Suppressor macrophage (primary cell): ENCODE measurements around the gene RRAS.
"Not testable (repeated sequence)": the region's sequence is repeated elsewhere in the genome, so short reads cannot be mapped to it uniquely, and the experiment has no call there.

Experiments used
- DNase-seq, 4 experiments: peaks; one replicate each; pipeline ENCODE4 v3.0.0-alpha.2; 2020 to 2022

Gene RRAS

DNA sequence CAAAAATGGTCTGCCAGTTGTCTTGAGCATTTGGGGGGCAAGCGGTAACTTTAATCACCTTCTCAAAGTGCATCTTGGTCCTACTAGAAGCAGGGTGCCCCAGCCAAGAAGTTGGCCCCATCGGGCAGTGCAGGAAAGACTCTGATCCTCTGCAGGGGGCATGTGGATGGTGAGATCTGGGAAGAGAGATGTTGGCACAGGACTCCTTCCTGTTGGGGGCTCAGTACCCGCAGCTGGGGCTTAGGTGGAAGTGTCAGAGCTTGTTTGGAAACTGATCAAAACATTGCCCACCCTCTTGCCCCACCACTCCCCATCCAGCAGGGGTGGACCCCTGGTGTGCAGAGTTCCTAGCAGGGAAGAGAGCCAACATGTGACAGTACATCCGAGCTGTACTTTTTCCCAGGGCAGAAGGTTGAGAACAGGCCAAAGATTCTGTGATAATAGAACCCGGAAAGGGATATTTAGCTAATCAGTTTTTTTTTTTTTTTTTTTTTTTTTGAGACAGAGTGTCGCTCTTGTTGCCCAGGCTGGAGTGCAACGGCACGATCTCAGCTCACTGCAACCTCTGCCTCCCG is 8.8 kb downstream of the RRAS start:
- no peak for DNase-seq

DNA sequence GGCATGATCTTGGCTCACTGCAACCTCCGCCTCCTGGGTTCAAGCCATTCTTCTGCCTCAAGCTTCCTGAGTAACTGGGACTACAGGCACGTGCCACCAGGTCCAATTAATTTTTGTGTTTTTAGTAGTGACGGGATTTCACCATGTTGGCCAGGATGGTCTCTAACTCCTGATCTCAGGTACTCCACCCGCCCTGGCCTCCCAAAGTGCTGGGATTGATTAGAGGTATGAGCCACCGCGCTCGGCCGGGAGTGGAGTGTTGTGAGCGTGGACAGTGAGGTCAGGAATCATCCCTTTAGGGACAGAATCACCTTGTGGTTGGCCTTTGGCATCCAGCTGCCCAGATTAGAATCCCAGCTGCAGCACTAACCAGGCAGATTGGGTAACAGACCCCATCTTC is 10.3 kb downstream of the RRAS start:
- no peak for DNase-seq

DNA sequence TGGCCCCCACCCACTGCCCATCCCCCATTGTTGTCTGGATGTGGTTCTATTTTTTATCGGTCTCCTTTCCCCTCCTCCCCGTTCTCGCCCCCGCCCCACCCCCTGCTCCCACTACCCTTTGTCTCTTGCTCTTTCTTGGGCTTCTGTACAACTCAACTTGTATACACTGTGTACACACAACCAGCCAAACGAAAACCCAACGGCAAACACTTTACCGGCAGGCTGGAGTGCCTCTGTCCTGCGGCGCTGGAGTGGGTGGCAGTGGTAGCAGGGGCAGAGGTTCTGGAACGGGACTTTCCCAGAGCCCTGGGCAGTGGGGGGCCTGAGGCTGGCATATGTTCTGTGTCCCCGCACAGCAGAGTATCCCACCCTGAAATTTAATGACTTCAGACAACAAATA is 13.7 kb downstream of the RRAS start:
- DNase-seq: no peak

DNA sequence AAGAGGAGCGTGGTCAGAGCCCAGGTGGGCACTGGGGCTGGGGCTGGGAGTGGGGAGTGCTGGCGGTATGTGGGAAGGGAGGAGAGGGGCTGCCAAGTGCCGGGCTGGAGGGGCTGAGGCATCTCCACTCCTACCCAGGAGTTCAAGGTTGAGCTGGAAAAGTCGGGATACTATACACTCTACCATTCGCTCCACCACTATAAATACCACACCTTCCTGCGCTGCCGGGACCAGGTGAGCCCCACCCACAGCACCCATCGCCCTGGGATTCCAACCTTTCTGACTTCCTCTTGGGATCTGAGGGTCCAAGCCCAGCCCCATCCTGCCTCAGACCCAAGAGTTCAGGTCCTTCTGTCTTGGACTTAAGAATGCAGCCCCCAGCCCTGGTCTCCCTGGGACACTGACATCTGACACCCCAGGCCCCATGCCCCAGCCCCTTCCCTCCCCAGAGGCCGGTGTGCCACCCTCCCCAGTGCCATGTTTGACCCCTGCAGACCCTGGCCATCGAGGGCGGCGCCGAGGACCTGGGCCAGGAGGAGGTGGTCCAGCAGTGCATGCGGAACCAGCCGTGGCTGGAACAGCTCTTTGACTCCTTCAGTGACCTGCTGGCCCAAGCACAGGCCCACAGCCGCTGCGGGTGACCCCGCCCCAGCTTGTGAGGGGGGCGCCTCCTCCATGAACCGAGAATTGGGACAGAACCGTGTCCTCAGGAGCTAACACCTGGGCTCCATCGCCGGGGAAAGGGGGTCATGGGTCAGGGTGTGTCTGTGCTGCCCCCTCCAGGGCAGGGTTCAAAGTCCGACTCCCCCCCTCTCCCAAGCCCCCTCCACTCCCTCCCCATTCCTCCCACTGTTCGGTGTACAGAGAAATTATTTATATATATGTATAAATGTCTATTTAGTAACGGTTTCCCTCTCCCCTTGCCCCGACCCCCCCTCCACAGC is 14.7 kb downstream of the RRAS start:
- no peak for DNase-seq

DNA sequence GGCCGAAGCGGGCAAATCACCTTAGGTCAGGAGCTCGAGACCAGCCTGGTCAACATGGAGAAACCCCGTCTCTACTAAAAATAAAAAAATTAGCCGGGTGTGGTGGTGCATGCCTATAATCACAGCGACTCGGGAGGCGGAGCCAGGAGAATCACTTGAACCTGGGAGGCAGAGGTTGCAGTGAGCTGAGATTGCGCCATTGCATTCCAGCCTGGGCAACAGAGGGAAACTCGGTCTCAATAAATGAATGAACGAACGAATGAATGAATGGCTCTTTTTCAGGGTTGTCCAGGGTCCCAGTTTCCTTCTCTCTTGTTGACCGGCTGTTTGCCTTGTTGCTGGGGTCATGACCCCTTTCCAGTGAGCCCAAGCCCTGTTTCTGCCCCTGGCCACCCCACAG is 22.1 kb downstream of the RRAS start:
- not testable (repeated sequence) for DNase-seq

DNA sequence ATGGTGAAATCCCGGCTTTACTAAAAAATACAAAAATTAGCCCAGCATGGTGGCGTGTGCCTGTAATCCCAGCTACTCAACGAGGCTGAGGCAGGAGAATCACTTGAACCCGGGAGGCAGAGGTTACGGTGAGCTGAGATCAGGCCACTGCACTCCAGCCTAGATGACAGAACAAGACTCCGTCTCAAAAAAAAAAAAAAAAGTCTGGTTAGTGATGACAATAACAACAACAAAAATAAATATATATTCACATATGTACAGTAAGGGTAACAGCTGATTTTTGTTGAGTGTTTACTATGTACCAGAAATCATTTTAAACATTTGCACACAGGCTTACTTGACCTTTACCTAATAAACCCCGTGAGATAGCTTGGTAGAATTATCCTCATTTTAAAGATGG is 23.0 kb downstream of the RRAS start:
- DNase-seq: no peak

DNA sequence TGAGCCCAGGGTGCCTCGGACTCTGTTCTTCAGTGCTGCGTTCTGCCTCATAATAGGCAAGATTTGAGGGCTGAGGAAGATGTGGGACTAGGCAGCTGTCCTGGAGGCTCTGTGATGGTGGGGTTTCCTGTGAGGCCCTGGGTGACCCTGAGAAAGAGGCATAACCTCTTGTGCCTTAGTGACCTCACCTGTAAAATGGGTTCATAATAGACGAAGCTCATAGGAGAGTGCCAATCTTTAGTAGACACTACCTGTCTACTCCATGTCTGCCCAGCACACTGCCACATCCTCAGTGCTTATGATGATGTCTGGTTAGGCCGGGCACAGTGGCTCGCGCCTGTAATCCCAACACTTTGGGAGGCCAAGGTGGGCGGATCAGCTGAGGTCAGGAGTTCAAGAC is 23.4 kb downstream of the RRAS start:
- no peak for DNase-seq

DNA sequence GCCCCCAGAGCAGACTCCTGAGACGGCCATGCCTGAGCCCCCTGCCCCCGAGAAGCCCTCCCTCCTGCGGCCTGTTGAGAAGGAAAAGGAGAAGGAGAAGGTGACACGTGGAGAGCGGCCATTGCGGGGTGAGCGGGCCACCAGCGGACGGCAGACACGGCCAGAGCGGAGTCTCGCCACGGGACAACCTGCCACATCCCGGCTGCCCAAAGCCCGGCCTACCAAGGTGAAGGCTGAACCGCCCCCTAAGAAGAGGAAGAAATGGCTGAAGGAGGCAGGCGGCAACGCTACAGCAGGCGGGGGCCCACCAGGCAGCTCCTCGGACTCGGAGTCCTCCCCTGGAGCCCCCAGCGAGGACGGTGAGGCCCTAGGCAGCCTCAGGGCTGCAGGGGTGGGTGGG is 24.1 kb downstream of the RRAS start:
- no peak for DNase-seq

DNA sequence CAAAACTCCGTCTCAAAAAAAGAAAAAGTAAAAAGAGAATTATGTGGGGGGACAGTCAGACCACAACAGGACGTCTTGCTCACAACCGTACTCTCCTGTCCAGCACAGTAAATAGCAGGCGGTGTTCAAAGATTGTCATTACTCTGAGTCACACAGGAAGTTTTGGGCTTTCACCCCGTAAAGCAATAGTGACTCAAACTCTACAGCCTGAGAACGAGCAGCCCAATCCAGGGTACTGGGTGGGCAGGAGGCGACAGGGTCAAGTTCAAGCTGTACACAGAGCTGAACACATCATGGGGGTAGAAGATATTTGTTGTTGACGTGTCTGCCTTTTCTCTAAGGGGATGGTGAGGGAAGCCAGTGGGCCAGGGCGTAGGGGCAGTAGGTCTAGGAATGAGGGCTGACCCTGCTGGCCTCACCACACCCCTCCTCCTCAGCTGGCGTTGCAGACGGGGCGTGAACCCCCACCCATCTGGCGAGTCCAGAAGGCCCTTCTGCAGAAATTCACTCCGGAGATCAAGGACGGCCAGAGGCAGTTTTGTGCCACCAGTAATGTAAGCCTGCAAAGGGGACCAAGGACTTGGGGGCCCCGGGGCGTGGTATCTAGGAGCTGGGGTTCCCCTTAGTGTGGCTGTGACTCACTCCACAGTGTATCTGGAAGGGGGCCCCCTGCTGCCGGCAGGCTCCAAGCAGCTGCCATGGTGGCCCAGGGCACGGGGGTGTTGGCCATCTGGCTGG is 25.7 kb downstream of the RRAS start:
- DNase-seq: peak; percentile 55 to 81 (median 70)

DNA sequence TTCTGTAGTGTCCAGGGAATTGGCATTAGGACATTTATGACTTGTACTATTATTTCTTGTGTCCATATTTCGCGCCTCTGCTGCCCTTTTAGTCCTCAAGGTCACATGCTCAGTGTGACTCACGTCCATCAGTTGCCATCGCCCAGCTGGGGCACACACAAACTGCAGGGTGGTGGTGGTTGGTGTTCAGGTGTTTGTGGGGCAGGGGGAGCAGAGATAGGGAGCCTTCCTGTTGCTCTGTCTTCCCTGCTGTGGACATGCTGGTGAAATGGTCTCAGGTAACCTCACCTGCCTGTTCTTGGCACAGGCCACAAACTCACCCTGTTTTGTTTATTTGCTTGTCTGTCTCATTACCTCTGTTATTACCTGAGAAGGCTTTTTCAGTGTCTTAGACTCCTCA is 26.6 kb downstream of the RRAS start:
- peak; percentile 44 to 70 (median 65) for DNase-seq

DNA sequence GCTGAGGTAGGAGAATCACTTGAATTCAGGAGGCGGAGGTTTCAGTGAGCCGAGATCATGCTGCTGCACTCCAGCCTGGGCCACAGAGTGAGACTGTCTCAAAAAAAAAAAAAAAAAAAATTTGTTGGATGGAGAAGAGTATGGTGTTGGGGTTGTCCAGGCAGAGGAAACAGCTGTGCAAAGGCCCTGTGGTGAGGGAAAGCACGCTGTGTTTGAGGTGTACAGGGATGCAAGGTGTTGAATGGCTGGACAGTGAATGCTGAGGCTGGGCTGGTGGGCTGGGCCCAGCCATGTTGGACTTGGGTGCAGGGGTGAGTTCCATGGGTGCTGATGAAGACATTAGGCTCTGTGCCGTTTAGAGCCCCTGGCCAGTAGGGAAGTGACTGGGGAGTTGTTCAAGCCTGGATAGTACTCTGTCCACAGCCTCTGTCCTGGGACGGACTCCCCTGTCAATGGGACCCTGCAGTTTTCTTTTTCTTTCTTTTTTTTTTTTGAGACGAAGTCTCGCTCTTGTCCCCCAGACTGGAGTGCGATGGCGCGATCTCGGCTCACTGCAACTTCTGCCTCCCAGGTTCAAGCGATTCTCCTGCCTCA is 30.3 kb downstream of the RRAS start:
- no peak for DNase-seq

DNA sequence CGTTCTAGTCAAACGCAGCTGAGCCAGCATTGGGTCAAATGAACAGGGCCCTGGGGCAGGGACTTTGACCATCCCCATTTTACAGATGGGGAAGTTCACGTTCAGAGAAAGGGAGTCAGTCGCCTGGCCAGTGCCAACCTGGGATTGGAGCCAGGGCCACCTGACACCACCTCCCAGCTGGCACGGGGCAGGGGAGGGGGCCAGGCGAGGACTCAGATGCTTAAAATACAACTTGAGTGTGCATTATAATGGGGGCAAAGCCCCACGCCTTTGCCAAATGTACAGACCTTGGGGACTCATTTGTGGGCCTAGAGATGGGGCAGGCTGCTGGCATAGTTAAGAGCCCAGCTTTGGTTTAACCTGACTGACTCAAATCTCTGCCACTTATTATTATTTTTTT is 34.3 kb downstream of the RRAS start:
- no peak for DNase-seq

DNA sequence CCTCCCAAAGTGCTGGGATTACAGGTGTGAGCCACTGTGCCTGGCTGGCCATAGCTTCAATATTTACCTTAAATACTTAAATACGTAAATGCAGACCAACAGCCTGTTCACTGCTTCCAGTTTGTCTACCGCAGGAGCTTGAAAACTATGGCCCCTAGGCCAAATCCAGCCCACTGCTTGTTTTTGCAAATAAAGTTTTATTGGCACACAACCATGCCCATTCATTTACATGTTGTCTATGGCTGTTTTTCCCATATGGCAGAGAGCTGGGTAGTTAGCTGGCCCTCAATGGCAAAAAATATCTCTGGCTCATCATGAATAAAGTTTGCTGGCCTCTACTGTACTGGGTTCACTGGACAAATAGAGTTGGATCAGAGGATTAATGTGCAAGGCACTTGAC is 37.1 kb downstream of the RRAS start:
- DNase-seq: no peak

DNA sequence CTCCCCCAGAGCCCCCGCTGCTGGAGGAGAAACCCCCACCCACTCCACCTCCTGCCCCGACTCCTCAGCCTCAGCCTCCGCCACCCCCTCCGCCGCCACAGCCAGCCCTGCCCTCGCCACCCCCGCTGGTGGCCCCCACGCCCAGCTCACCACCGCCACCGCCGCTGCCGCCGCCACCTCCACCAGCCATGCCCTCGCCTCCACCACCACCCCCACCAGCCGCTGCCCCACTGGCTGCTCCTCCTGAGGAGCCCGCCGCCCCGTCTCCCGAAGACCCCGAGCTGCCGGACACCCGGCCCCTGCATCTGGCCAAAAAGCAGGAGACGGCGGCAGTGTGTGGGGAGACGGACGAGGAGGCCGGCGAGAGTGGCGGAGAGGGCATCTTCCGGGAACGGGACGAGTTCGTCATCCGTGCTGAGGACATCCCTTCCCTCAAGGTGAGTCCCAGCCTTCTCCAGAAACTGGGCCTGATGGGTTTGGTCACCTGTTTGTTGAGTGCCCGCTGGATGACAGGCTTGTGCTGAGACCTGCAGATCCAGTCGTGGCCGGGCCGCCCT is 38.4 kb downstream of the RRAS start:
- no peak for DNase-seq

DNA sequence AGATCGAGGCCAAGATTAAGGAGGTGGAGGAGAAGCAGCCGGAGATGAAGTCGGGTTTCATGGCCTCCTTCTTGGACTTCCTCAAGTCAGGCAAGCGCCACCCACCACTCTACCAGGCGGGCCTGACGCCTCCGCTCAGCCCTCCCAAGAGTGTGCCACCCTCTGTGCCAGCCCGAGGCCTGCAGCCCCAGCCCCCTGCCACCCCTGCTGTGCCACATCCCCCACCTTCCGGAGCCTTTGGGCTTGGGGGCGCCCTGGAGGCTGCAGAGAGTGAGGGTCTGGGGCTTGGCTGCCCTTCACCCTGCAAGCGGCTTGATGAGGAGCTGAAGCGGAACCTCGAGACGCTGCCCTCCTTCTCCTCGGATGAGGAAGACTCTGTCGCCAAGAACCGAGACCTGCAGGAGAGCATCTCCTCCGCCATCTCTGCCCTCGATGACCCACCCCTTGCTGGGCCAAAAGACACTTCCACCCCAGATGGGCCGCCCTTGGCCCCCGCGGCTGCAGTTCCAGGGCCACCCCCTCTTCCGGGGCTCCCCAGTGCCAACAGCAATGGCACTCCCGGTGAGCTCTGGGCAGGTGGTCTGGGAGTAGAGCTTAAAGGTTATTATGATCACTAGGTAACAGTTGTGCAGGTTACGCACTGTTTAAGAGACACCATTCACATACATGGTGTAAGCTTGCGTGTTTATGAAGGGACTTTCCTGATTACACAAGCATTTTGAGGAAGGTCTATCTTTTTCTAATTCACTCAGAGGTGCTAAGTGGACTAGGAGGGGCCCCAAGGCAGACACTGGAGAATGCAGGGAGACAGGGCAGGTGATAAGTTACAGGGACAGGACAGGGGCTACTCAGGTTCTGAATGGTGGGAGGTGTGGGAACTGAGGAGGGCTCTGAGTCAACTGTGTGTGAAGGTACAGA is 40.3 kb downstream of the RRAS start:
- peak in 3 of 4 experiments; percentile 9 to 48 (median 40) for DNase-seq

DNA sequence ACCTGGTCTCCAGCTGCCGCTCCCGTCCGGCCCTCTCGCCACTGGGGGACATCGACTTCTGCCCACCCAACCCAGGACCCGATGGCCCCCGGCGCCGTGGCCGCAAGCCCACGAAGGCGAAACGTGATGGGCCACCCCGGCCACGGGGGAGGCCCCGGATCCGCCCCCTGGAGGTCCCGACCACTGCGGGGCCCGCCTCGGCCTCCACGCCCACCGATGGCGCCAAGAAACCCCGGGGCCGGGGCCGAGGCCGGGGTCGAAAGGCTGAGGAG is 42.3 kb downstream of the RRAS start:
- DNase-seq: no peak

DNA sequence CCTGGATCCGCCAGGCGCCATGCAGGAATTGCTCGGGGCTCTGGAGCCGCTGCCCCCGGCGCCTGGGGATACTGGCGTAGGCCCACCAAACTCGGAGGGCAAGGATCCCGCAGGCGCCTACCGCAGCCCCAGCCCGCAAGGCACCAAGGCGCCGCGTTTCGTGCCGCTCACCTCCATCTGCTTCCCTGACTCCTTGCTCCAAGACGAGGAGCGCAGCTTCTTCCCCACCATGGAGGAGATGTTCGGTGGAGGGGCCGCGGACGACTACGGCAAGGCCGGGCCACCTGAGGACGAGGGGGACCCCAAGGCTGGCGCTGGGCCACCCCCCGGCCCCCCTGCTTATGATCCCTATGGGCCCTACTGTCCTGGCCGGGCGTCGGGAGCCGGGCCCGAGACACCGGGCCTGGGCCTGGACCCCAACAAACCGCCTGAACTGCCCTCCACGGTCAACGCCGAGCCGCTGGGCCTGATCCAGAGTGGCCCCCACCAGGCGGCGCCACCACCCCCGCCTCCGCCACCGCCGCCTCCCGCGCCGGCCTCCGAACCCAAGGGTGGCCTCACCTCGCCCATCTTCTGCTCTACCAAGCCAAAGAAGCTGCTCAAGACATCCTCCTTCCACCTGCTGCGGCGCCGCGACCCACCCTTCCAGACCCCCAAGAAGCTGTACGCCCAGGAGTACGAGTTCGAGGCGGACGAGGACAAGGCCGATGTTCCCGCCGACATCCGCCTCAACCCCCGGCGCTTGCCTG is 42.8 kb downstream of the RRAS start:
- DNase-seq: no peak

DNA sequence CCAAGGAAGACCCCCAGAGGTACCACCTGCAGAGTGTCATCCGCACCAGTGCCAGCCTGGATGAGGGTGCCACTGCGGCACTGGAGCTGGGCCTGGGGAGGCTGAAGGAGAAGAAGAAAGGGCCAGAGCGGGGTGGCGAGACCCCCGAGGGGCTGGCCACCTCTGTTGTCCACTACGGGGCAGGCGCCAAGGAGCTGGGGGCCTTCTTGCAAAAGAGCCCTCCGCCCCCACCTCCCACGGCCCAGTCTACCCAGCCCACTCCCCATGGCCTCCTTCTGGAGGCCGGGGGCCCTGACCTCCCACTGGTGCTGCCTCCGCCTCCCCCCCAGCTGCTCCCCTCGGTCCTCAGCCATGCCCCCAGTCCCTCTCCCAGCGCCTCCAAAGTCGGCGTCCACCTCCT is 43.5 kb downstream of the RRAS start:
- DNase-seq: no peak

DNA sequence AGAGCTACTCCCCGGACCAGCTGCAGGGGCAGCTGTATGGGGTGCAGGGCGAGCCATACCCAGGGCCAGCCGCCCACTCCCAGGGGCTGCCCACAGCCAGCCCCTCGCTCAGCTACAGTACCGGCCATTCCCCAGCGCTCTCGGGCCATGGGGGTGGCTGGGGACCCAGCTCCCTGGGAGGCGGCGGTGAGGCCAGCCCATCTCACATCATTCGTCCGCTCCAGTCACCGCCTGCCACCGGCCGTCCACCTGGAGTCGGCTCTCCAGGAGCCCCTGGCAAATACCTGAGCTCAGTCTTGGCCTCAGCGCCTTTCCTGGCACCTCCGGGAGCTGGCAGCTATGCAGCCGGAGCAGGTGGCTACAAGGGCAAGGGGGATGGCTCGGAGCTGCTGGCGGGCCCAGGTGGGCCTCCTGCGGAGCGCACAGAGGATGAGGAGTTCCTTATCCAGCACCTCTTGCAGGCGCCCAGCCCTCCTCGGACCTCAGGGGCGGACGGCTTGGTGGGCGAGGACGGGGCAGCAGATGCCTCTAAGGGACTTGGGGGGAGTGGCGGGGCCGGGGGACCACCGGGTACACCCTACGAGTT is 44.0 kb downstream of the RRAS start:
- DNase-seq: no peak

DNA sequence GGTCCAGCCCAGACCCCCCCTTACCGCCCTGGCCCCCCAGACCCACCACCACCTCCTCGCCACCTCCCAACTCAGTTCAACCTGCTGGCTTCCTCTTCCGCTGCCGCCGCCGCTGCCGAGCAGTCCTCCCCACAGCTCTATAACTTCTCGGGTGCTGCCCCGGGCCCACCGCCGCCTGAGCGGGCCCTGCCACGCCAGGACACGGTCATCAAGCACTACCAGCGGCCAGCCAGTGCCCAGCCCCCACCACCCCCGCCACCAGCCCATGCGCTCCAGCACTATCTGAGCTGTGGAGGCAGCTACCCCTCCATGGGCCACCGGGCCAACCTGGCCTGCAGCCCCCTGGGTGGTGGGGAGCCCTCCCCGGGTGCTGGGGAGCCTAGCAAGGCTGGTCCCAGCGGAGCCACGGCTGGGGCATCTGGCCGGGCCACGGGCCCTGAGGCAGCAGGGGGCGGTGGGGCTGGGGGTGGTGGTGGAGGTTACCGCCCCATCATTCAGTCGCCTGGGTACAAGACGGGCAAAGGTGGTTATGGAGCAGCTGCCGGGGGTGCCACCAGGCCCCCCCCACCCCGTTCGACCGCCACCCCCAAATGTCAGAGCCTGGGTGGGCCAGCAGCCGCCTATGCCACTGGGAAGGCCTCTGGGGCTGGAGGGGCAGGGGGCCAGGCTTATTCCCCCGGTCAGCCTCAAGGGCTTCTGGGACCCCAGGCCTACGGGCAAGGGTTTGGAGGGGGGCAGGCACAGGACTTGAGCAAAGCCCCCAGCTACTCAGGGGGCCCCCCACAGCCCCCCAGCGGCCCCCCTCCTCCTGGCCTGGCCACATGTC is 44.7 kb downstream of the RRAS start:
- DNase-seq: no peak
